HEK293 (cell line): ENCODE measurements around the gene BBOX1.

Source experiments
- CTCF ChIA-PET: fragments of 350-600 bp; formaldehyde crosslinking; extraction: SDS; loops from one replicate; lab custom pipeline; 2021; ENCODE audit warnings: antibody characterized with exemption; lab: Yijun Ruan, JAX
- POLR2A ChIA-PET: fragments of 300-600 bp; formaldehyde crosslinking; extraction: SDS; loops from one replicate; lab custom pipeline; 2020; ENCODE audit warnings: antibody characterized with exemption, inconsistent platforms; lab: Yijun Ruan, JAX
- H3K27ac ChIP-seq: fragments of 200-500 bp; sonication (Bioruptor generic); 2 replicates; pipeline ENCODE4 v1.5.1; 2014; ENCODE audit warnings: low read depth, low read length, control low read depth, inconsistent platforms; ENCODE audit errors: extremely low read depth
- H3K36me3 ChIP-seq, 2 experiments: fragments of 200-500 bp in 1 of 2; sonication (Bioruptor generic) in 1 of 2; 1 replicate in 1 of 2; 2 replicates in 1 of 2; pipeline ENCODE4 v1.5.1; 2014 to 2017; ENCODE audit warnings: inconsistent platforms in 2 of 2, low read length in 2 of 2; ENCODE audit not compliant: control insufficient read depth in 2 of 2, insufficient read depth in 1 of 2
- H3K4me1 ChIP-seq: fragments of 200-500 bp; sonication (Bioruptor generic); 2 replicates; pipeline ENCODE4 v1.5.1; 2014; ENCODE audit warnings: mild to moderate bottlenecking, low read length, inconsistent platforms; ENCODE audit not compliant: control insufficient read depth, insufficient read depth
- H3K4me3 ChIP-seq: 2 replicates; pipeline ENCODE4 v1.5.1; 2011; ENCODE audit warnings: low read depth, mild to moderate bottlenecking, control low read depth, low read length, moderate library complexity
- H3K9me3 ChIP-seq: fragments of 200-500 bp; sonication (Bioruptor generic); 2 replicates; pipeline ENCODE4 v1.5.1; 2014; ENCODE audit warnings: low read depth, low read length, inconsistent platforms; ENCODE audit not compliant: control insufficient read depth, insufficient read depth
- BCL6B ChIP-seq: fragments of 450-650 bp; formaldehyde crosslinking; IDR thresholded peaks from 2 replicates; pipeline ENCODE4 v1.5.1; 2017; ENCODE audit warnings: missing biosample characterization, missing genetic modification characterization
- GFI1B ChIP-seq: fragments of 450-650 bp; formaldehyde crosslinking; IDR thresholded peaks from 2 replicates; pipeline ENCODE4 v1.5.1; 2016; ENCODE audit warnings: missing biosample characterization, missing genetic modification characterization
- HOXA7 ChIP-seq: sonication (generic); formaldehyde crosslinking; IDR thresholded peaks from 2 replicates; pipeline ENCODE4 v1.8.1; 2022; ENCODE audit warnings: missing genetic modification reagents, borderline replicate concordance
- MYNN ChIP-seq: fragments of 450-650 bp; formaldehyde crosslinking; IDR thresholded peaks from 2 replicates; pipeline ENCODE4 v1.5.1; 2016; ENCODE audit warnings: missing biosample characterization, missing genetic modification characterization, borderline replicate concordance
- WT1 ChIP-seq: fragments of 450-650 bp; formaldehyde crosslinking; IDR thresholded peaks from 2 replicates; pipeline ENCODE4 v1.5.1; 2016; ENCODE audit warnings: missing biosample characterization, missing genetic modification characterization
- ZBTB10 ChIP-seq: fragments of 450-650 bp; formaldehyde crosslinking; IDR thresholded peaks from 2 replicates; pipeline ENCODE4 v1.5.1; 2016; ENCODE audit warnings: missing biosample characterization, missing genetic modification characterization
- ZNF155 ChIP-seq: fragments of 450-650 bp; formaldehyde crosslinking; IDR thresholded peaks from 2 replicates; pipeline ENCODE4 v1.5.1; 2016; ENCODE audit warnings: missing biosample characterization, missing genetic modification characterization
- ZNF202 ChIP-seq: fragments of 450-650 bp; formaldehyde crosslinking; IDR thresholded peaks from 2 replicates; pipeline ENCODE4 v1.5.1; 2016; ENCODE audit warnings: missing biosample characterization, missing genetic modification characterization, borderline replicate concordance
- ZNF292 ChIP-seq: fragments of 450-650 bp; formaldehyde crosslinking; IDR thresholded peaks from 2 replicates; pipeline ENCODE4 v1.5.1; 2016; ENCODE audit warnings: low read depth, missing biosample characterization, missing genetic modification characterization, borderline replicate concordance
- ZNF354C ChIP-seq: fragments of 450-650 bp; formaldehyde crosslinking; IDR thresholded peaks from 2 replicates; pipeline ENCODE4 v1.5.1; 2016; ENCODE audit warnings: missing biosample characterization, missing genetic modification characterization, low read depth, borderline replicate concordance
- ZNF391 ChIP-seq: fragments of 450-650 bp; formaldehyde crosslinking; IDR thresholded peaks from 2 replicates; pipeline ENCODE4 v1.5.1; 2016; ENCODE audit warnings: low read depth, missing biosample characterization, missing genetic modification characterization, borderline replicate concordance
- ZNF398 ChIP-seq: fragments of 450-650 bp; formaldehyde crosslinking; IDR thresholded peaks from 2 replicates; pipeline ENCODE4 v1.5.1; 2017; ENCODE audit warnings: missing biosample characterization, missing genetic modification characterization
- ZNF426 ChIP-seq: fragments of 450-650 bp; formaldehyde crosslinking; IDR thresholded peaks from 2 replicates; pipeline ENCODE4 v1.5.1; 2017; ENCODE audit warnings: missing biosample characterization, missing genetic modification characterization, mild to moderate bottlenecking, inconsistent platforms, moderate library complexity
- ZNF664 ChIP-seq: fragments of 450-650 bp; formaldehyde crosslinking; IDR thresholded peaks from 2 replicates; pipeline ENCODE4 v1.5.1; 2016; ENCODE audit warnings: missing biosample characterization, missing genetic modification characterization
- ZNF76 ChIP-seq: fragments of 450-650 bp; formaldehyde crosslinking; IDR thresholded peaks from 2 replicates; pipeline ENCODE4; 2016; ENCODE audit warnings: low read depth, missing biosample characterization, missing genetic modification characterization, borderline replicate concordance
- ZNF768 ChIP-seq: fragments of 450-650 bp; formaldehyde crosslinking; IDR thresholded peaks from 2 replicates; pipeline ENCODE4 v1.5.1; 2018; ENCODE audit warnings: missing biosample characterization, mild to moderate bottlenecking, missing genetic modification characterization
- ZNF837 ChIP-seq: fragments of 450-650 bp; formaldehyde crosslinking; IDR thresholded peaks from 2 replicates; pipeline ENCODE4 v1.5.1; 2016; ENCODE audit warnings: missing biosample characterization, missing genetic modification characterization
- ZNF843 ChIP-seq: fragments of 450-650 bp; formaldehyde crosslinking; IDR thresholded peaks from 2 replicates; pipeline ENCODE4 v1.5.1; 2016; ENCODE audit warnings: missing biosample characterization, missing genetic modification characterization
- ZSCAN4 ChIP-seq: fragments of 450-650 bp; formaldehyde crosslinking; IDR thresholded peaks from 2 replicates; pipeline ENCODE4 v1.5.1; 2017; ENCODE audit warnings: missing biosample characterization, missing genetic modification characterization
- TF ChIP-seq, protein P1 (sequence below): IDR thresholded peaks from 2 replicates; pipeline ENCODE4 v1.6.1; 2011; ENCODE audit warnings: mild to moderate bottlenecking, low read depth, low read length, borderline replicate concordance
- TF ChIP-seq, protein P2 (sequence below): fragments of 450-650 bp; formaldehyde crosslinking; conservative IDR thresholded peaks from 2 replicates; pipeline ENCODE4 v1.5.1; 2016; ENCODE audit warnings: low read depth, missing biosample characterization, missing genetic modification characterization
- TF ChIP-seq, protein P3 (sequence below): fragments of 450-650 bp; formaldehyde crosslinking; IDR thresholded peaks from 2 replicates; pipeline ENCODE4 v1.5.1; 2016; ENCODE audit warnings: missing biosample characterization, missing genetic modification characterization

BBOX1 gene

GRCh38 chr11:27046956-27047355 is 6.3 kb downstream of the BBOX1 start:
- Histone ChIP-seq H3K4me1 (no peaks in the 10 kb centered on the region), H3K36me3 (no peaks in the 10 kb centered on the region), H3K9me3 (no peaks in the 10 kb centered on the region), H3K4me3 (no peak overlapping the region), H3K27ac (no peak overlapping the region)
- TF ChIP-seq GFI1B (tag by site-specific recombination): no peak
- TF ChIP-seq ZNF768 (tag by site-specific recombination): no peak
- TF ChIP-seq WT1: no peak
- TF ChIP-seq MYNN (tag by site-specific recombination): no peak
- TF ChIP-seq ZNF354C (tag by site-specific recombination): no peak
- TF ChIP-seq, protein P1, sequence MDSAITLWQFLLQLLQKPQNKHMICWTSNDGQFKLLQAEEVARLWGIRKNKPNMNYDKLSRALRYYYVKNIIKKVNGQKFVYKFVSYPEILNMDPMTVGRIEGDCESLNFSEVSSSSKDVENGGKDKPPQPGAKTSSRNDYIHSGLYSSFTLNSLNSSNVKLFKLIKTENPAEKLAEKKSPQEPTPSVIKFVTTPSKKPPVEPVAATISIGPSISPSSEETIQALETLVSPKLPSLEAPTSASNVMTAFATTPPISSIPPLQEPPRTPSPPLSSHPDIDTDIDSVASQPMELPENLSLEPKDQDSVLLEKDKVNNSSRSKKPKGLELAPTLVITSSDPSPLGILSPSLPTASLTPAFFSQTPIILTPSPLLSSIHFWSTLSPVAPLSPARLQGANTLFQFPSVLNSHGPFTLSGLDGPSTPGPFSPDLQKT: no peak
- TF ChIP-seq, protein P2, sequence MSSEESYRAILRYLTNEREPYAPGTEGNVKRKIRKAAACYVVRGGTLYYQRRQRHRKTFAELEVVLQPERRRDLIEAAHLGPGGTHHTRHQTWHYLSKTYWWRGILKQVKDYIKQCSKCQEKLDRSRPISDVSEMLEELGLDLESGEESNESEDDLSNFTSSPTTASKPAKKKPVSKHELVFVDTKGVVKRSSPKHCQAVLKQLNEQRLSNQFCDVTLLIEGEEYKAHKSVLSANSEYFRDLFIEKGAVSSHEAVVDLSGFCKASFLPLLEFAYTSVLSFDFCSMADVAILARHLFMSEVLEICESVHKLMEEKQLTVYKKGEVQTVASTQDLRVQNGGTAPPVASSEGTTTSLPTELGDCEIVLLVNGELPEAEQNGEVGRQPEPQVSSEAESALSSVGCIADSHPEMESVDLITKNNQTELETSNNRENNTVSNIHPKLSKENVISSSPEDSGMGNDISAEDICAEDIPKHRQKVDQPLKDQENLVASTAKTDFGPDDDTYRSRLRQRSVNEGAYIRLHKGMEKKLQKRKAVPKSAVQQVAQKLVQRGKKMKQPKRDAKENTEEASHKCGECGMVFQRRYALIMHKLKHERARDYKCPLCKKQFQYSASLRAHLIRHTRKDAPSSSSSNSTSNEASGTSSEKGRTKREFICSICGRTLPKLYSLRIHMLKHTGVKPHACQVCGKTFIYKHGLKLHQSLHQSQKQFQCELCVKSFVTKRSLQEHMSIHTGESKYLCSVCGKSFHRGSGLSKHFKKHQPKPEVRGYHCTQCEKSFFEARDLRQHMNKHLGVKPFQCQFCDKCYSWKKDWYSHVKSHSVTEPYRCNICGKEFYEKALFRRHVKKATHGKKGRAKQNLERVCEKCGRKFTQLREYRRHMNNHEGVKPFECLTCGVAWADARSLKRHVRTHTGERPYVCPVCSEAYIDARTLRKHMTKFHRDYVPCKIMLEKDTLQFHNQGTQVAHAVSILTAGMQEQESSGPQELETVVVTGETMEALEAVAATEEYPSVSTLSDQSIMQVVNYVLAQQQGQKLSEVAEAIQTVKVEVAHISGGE: no peak
- CTCF ChIA-PET: no interaction called here
- POLR2A ChIA-PET: no interaction called here

- Histone ChIP-seq H3K9me3 (no peaks in the 10 kb centered on the region), H3K27ac (no peak overlapping the region), H3K36me3 (no peaks in the 10 kb centered on the region), H3K4me1 (peaks cover 7% of the 10 kb centered on the region), H3K4me3 (no peak overlapping the region)
- POLR2A ChIA-PET: no interaction called here
- CTCF ChIA-PET: no interaction called here
- TF ChIP-seq ZNF202 (tag by site-specific recombination): no peak
- TF ChIP-seq ZNF426 (tag by site-specific recombination): no peak
- no peak for TF ChIP-seq ZNF391 (tag by site-specific recombination)
- no peak for TF ChIP-seq HOXA7 (CRISPR knock-in tag)
- TF ChIP-seq ZNF292 (tag by site-specific recombination): no peak
- TF ChIP-seq ZNF837 (tag by site-specific recombination): no peak
- TF ChIP-seq BCL6B (tag by site-specific recombination): no peak
- TF ChIP-seq, protein P3, sequence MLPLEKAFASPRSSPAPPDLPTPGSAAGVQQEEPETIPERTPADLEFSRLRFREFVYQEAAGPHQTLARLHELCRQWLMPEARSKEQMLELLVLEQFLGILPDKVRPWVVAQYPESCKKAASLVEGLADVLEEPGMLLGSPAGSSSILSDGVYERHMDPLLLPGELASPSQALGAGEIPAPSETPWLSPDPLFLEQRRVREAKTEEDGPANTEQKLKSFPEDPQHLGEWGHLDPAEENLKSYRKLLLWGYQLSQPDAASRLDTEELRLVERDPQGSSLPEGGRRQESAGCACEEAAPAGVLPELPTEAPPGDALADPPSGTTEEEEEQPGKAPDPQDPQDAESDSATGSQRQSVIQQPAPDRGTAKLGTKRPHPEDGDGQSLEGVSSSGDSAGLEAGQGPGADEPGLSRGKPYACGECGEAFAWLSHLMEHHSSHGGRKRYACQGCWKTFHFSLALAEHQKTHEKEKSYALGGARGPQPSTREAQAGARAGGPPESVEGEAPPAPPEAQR (tag by site-specific recombination): no peak
- TF ChIP-seq ZNF155: no peak
- no peak for TF ChIP-seq ZNF664
- no peak for TF ChIP-seq ZNF843 (tag by site-specific recombination)
- TF ChIP-seq ZSCAN4 (tag by site-specific recombination): no peak
- TF ChIP-seq ZNF398: no peak
- TF ChIP-seq ZBTB10: no peak
- TF ChIP-seq ZNF76 (tag by site-specific recombination): no peak
These were observed 12.1 kb downstream of the BBOX1 start for GRCh38 chr11:27052668-27053067.
